SK-MEL-5 (cell line): ENCODE measurements around the gene DDX43. TPM values are rescaled to one million over a fixed set of nuclear protein-coding genes. Genes with fewer than 3 reads are reported as not detected.
A peak's percentile ranks its signal among the peaks of the same experiment; 100 is the strongest.
"Not testable (repeated sequence)": the region's sequence is repeated elsewhere in the genome, so short reads cannot be mapped to it uniquely, and the experiment has no call there.

Source experiments
- DNase-seq: peaks from one replicate; pipeline ENCODE4 v3.0.0-alpha.2; 2016; ENCODE audit warnings: low read depth, low spot score
- in situ Hi-C: cut with HindIII; loops from 2 replicates; pipeline ENCODE4 v1.10.0; 2016; ENCODE audit warnings: low sequenced_read_pairs, high pct_unique_total_duplicates, low pct_unique_long_range_greater_than_20kb
- total RNA-seq: library from RNA; depleted of rRNA; stranded (reverse); fragments of >200 nt; shearing (Covaris generic); gene quantifications from 2 replicates; pipeline ENCODE4 v1.2.3, GENCODE V29; 2014

The DDX43 gene
- total RNA-seq, 1 experiment from 2014 or later = not detected

DNA sequence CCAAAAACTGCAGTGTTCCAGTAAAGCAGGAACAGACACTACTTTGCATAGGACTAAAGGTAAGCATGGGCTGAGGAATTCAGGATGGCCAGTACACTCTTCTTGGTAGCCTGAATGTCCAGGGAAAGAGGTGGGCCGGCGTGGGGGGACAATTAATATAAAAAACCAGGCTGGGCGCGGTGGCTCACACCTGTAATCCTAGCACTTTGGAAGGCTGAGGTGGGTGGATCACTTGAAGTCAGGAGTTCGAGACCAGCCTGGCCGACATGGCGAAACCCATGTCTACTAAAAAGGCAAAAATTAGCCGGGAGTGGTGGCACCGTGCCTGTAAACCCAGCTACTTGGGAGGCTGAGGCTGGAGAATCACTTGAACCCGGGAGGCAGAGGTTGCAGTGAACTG lies 13.1 kb upstream of the DDX43 start:
- DNase-seq, in situ Hi-C loops: not testable (repeated sequence)

DNA sequence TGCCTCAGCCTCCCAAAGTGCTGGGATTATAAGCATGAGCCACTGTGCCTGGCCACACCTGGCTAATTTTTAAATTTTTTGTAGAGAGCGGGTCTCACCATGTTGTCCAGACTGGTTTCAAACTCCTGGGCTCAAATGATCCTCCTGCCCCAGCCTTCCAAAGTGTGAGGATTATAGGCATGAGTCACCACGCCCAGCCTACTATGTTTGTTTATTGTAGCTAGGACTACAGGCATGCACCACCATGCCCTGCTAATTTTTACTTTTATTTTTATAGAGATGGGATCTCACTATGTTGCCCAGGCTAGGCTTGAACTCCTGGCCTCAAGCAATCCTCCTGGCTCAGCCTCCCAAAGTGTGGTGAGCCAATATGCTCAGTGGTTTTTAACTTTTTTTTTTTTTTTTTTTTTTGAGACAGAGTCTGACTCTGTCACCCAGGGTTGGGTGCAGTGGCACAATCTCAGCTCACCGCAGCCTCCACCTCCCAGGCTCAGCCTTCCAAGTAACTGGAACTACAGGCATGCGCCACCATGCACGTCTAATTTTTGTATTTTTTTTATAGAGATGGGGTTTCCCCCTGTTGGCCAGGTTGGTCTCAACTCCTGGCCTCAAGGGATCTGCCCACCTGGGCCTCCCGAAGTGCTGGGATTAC lies 12.0 kb upstream of the DDX43 start:
- in situ Hi-C loops = no loop called here
- DNase-seq = no peak

DNA sequence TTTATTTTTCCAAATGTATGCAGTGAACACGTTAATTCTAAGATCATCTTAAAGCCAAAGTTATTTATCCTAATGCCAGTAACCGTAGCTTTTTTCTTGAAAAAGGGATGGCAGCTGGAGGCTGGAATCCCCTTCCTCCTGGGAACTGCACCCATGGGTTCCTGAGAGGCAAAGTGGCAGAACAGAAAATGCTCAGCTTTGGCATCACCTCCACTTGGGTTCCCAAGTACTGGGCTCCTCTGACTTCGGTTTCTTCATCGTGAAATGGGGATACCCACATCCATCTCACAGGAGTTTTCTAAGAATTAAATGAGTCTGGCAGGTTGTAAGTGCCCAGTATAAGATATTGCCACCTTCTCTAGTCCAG lies 6.2 kb upstream of the DDX43 start:
- no peak for DNase-seq
- in situ Hi-C loops = no loop called here

DNA sequence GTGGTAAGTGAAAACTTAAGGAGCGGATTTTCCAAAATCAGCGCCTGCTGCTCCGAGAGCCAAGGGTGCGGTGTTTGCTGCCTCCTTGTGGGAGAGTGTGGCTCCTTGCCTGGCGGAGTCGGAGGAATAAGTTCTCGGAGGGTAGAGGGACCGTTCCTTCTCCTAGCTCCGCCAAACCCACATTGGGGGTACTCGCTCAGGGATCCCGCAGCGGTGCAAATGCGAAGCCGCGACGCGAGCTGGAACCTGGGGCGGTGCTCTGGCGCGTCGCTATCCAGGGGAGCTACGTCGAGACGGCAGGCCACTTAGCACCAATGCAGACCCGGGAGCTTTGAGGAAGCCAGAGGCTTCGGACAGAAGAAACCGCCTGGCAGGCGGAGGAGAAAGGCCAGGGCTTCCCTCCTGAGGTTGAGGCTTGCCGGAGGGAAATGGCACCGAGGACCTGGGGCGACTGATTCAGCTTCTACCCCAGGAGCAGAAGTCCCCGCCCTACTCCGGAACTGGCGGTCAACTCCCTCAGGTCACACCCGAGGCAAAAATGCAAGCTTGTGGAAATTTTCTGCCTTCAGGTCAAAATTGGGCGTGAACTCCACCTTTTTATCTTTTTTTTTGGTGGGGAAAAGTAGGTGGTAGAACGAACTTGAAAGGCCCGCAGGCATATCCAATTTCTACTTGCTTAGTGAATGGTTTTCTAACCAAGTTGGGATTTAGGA lies 5.7 kb upstream of the DDX43 start:
- in situ Hi-C loops = no loop called here
- peak; percentile 76 for DNase-seq

DNA sequence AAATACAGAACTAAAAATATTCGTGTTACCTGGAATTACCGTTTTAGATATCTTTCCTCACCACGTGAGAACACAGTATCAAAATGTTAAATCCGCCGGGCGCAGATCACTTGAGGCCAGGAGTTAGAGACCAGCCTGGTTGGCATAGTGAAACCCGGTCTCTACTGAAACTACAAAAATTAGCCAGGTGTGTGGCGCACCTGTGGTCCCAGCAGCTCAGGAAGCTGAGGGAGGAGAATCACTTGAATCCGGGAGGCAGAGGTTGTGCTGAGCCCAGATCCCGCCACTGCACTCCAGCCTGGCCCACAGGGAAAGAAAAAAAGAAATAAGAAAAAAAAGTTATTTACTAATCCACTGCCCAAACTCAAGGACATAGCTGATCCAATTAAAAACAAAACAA lies 4.8 kb upstream of the DDX43 start:
- in situ Hi-C loops = no loop called here
- DNase-seq = no peak

DNA sequence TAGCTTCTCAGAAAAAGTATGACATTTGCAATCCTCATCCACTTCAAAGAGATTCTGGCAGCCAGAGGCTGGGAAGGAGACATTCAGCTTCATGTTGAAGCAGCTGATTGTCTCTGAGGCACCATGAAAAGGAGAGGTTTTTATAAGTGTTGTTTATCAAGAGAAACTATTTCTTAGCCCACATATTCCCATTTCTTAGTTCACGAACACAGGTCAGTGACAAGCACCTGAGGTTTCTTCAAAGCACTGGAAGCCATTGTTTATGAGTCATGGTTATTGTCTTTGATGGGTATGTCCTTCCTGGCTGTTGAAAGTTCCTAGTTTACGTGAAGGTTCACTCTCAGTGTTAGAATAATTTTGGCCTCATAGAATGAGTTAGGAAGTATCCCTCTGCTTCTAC lies 3.0 kb upstream of the DDX43 start:
- DNase-seq = no peak
- in situ Hi-C loops = no loop called here

DNA sequence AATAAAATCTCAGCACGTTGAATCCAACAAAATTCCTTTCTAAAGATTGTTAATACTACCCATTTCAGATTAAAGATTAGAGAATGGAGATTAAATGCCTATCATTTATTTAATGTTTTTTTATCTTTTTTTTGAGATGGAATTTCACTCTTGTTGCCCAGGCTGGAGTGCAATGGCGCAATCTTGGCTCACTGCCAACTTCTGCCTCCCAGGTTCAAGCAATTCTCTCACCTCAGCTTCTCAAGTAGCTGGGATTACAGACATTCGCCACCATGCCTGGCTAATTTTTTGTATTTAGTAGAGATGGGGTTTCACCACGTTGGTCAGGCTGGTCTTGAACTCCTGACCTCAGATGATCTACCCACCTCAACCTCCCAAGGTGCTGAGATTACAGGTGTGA lies 2.4 kb upstream of the DDX43 start:
- DNase-seq, in situ Hi-C loops: not testable (repeated sequence)

DNA sequence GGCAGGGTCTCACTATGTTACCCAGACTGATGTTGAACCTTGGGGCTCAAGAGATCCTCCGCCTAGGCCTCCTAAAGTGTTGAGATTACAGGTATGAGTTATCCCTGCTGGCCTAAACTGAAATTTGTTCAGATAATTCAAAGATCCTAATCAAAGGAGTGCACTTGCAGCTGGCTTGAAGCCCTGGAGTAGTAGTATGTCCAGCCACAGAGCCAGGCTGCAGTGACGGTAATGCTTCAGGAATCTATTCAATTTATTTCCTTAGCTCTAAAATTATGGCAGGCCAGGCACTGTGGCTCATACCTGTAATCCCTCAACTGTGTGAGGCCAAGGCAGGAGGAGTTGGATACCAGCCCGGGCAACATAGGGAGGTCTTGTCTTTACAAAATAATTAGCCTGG lies 1.4 kb upstream of the DDX43 start:
- in situ Hi-C loops = no loop called here
- no peak for DNase-seq

DNA sequence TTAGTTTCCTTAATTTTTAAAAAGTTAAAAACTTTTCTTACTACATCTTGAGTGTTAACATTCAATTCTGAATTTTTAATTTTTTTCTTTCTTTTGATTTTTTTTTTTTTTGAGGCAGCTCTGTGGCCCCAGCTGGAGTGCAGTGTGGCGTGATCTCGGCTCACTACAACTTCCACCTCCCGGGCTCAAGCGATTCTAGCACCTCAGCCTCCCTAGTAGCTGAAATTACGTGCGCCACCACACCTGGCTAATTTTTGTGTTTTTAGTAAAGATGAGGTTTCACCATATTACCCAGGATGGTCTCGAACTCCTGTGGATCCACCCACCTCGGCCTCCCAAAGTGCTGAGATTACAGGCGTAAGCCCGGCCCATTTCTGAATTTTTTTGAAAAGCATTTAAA lies 1.2 kb downstream of the DDX43 start:
- in situ Hi-C loops = no loop called here

DNA sequence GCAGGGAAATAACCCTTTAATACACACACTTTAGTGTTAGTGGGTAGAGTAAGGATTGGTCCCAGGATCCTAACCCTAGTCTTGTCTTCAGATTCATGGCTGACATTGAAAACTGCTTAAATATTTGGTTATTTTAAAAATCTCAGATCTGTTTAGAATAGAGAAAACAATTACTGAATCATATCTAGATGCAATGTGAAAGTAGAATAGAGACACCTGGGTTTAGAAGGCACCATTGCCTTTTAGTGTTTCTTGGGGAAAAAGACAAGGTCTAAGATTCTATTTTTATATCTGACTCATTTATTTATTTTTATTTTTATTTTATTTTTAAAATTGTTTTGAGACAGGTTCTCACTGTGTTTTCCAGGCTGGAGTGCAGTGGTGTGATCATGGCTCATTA lies 6.0 kb downstream of the DDX43 start:
- in situ Hi-C loops = no loop called here
- DNase-seq = no peak

More for the DNA sequence above, 1.2 kb downstream of the DDX43 start:
- DNase-seq = no peak

DNA sequence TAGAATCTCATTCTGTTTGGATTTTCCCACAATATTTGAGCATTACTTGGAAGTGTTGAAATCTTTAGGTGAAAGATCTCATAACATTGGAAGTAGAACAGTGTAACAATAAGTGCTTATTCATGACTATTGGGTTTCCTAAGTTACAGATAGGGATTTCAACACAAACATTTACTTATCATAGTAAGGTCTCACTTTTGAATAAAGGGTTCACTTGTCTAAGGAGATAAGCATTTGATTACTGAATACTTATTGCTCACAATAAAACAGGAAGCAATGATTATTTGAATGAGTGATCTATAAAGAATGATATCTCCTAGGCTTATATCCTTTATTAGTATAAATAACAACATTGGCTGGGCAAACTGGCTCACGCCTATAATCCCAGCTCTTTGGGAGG lies 14.8 kb downstream of the DDX43 start:
- in situ Hi-C loops = no loop called here
- no peak for DNase-seq

DNA sequence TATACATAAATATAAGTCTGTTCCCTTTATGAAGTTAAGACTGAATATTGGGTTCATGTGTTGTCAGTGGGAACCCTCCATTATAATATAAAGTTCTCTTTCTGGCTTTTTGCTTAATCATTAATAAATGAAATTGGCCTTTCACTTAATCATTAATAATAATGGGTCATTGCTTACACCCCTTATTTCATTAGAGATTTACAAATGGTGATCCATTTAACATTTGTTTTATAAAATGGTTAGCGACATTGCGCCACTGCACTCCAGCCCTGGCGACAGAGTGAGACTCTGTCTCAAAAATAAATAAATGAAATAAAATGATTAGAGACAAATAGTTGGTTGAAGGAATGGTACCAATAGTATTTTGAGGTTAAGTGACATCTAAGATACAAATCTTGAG lies 18.5 kb downstream of the DDX43 start:
- in situ Hi-C loops = no loop called here
- DNase-seq = no peak

DNA sequence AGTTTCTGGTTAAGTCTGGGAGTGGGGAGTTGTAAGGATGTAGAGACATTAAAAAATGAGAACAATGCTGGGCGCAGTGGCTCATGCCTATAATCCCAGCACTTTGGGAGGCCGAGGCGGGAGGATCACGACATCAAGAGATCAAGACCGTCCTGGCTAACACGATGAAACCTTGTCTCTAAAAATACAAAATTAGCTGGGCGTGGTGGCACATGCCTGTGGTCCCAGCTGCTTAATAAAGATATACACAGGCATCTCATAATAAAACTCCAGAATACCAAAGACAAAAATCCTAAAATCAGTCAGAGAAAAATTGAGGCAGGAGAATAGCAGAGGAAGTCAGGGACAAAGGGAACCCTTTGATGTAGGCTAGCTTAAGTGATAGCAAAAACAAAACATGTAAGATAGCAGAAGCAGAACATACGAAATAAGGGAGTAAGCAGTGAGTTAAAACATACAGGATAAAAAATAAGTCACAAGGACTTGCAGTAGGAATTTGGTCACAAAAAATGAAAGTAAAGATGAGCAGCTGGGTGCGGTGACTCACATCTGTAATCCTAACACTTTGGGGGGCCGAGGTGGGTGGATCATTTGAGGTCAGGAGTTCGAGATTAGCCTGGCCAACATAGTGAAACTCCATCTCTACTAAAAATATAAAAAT lies 23.6 kb downstream of the DDX43 start:
- in situ Hi-C loops = no loop called here
- DNase-seq = no peak

DNA sequence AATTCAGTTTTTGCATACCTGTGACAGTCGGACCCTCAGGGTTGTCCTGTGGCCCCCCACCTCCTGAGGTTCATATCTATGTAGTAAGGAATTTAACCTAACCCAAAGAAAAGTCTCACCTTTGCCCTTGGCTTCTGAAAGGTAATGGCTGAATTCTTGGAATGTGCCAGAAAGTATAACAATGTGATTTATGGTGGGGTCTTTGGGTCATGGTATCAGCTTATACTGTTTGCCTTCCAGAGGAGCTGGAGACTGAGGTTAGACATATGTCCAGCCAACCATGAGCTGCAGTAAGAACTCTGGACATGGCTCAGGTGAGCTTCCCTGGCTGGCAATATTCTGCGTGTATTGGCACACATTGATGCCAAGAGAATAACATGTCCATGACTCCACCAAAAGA lies 26.9 kb downstream of the DDX43 start:
- DNase-seq = no peak
- in situ Hi-C loops = no loop called here

DNA sequence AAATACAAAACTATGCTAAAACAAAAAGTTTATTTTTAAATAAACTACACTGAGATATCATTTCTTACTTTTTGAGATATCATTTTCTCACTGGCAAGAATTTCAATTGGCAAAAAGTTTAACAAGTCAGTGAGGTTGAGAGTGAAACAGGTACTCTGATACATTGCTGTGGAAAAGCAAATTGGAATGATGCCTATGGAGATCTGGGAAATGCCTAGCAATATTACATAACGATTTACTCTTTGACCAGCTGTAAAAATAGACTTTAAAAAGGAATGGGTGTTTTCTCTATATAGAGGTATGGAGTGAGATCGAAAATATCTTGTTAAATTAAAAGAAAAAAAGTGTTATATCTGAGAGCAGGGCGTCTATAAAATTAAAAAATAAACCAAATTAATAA lies 40.6 kb downstream of the DDX43 start:
- in situ Hi-C loops = no loop called here
- DNase-seq = no peak

DNA sequence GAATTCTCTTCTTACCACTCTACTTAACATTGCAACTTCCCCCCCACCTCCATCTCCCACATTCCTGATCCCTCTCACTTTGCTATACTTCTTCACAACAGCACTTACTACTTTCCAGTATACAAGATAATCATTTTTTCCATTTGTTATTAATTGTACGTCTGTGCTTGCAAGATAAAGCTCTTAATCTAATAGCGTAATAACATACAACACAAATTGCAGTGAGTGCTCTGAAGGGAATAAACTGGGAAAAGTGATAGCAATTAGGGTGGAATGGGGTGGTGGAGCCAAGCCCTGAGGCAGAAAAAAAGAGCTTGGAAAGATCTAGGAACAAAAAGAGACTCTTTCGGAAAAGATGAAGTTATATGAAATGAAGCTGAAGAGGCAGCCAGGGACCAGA lies 48.9 kb downstream of the DDX43 start:
- no peak for DNase-seq
- in situ Hi-C loops = no loop called here

DNA sequence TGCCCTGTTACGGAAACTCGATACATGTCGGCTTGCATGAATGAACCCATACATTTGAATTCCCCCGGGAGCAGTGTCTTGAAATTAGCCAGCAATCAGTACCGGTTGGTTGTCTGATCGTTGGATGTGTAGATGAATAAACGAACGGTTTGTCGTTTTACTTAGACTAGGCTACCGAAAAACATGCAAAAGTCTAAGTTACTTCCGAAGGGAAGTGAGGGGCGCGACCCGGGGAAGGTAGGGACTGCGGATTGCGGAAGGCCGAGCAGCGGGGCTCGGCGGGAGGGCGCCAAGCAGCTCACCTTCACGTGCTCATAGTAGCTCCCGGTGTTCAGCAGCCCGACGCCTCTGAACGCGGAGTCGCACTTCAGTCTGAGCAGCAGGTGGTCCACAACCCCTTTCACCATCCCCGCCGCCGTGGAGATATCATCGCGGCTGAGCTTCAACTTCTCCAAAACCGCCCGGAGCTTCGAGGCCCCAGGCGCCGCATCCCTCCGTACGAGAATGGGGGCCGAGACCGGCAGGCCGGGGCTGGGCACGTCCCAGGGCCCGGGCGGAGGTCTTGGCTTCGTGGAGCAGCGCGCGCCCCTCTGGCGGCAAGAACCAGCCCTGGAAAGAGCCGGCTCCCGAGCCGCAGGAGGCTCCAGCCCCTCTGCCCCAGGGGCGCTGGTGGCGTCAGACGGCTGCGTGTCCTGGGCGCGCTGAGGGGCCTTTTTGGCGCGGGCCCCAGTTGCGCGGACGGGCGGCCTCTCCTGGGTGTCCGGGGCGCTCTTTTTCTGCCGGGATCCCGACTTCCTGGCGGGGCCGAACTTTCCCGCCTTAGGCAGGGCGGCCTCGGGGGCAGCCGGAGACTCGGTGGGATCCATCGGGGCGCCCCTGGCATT lies 56.8 kb downstream of the DDX43 start:
- in situ Hi-C loops = no loop called here
- DNase-seq = peak; percentile 13

DNA sequence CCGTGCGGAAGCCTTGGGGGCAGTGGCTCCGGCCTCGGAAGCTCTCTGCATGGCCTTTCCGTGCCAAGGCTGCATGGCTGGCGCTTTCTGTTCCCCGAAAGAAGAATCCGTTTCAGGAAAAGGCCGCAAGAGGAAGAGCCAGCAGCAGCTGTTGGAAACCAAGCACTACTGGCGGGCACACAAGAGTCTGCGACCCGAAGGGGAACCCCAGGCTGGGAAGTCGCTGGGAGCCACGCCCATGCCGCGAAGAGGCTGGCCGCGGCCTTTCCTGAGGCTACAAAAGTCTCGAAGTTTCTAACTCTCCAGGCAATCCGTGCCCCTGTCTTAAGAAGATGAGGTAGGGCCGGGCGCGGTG lies 57.5 kb downstream of the DDX43 start, which contains the start of gene CGAS:
TSS of gene CGAS (minus strand) at position 191 of the 355 bp plus-strand sequence. CDS start at position 75, 116 bp downstream.
- no peak for DNase-seq
- in situ Hi-C loops = no loop called here
